Chondrocyte (in vitro differentiated cells): ENCODE data around the gene CEMP1. TPM values are rescaled to one million over a fixed set of nuclear protein-coding genes. Genes with fewer than 3 reads are reported as not detected.

Experiments
- DNase-seq: peaks from one replicate; pipeline ENCODE4 v3.0.0; 2021; ENCODE audit warnings: mixed read lengths, low spot score
- H3K27ac Mint-ChIP-seq: one replicate; pipeline ENCODE4 v1.8.0; 2021; ENCODE audit warnings: mild to moderate bottlenecking, moderate library complexity, mixed read lengths; ENCODE audit not compliant: unreplicated experiment
- H3K27me3 Mint-ChIP-seq: 2 replicates; pipeline ENCODE4 v1.8.0; 2021; ENCODE audit warnings: low read depth, mixed read lengths
- H3K36me3 Mint-ChIP-seq: 2 replicates; pipeline ENCODE4 v1.8.0; 2021; ENCODE audit warnings: low read depth, mixed read lengths
- H3K4me1 Mint-ChIP-seq: 2 replicates; pipeline ENCODE4 v1.8.0; 2021; ENCODE audit warnings: low read depth, mild to moderate bottlenecking, mixed read lengths
- H3K4me3 Mint-ChIP-seq: one replicate; pipeline ENCODE4 v1.8.0; 2021; ENCODE audit warnings: mild to moderate bottlenecking, moderate library complexity, mixed read lengths; ENCODE audit not compliant: unreplicated experiment
- H3K9me3 Mint-ChIP-seq: 2 replicates; pipeline ENCODE4 v1.8.0; 2021; ENCODE audit warnings: low read depth, mixed read lengths
- CTCF ChIP-seq: fragments of 200-600 bp; sonication (generic); IDR thresholded peaks from 2 replicates; pipeline ENCODE4 v1.5.0; 2021; ENCODE audit warnings: antibody characterized with exemption, mild to moderate bottlenecking, moderate library complexity
- total RNA-seq: library from RNA; stranded (reverse); gene quantifications from 3 replicates; pipeline ENCODE4 v1.2.1, GENCODE V29; 2021

Gene CEMP1
- total RNA-seq, 1 donor from 2014 or later = not detected

GRCh38 chr16:2532494-2533141 lies 1.4 kb upstream of the CEMP1 start:
- Mint-ChIP-seq H3K4me1 (peaks cover 28% of the 10 kb centered on the region), H3K27me3 (no peaks in the 10 kb centered on the region), H3K27ac (peak overlapping the region; percentile 97), H3K9me3 (no peaks in the 10 kb centered on the region), H3K4me3 (peak overlapping the region; percentile 91), H3K36me3 (no peaks in the 10 kb centered on the region)
- no peak for TF ChIP-seq CTCF
- DNase-seq = no peak

- Mint-ChIP-seq H3K36me3 (no peaks in the 10 kb centered on the region), H3K9me3 (no peaks in the 10 kb centered on the region), H3K4me1 (peaks cover 24% of the 10 kb centered on the region), H3K4me3 (peak overlapping the region; percentile 91), H3K27ac (peak overlapping the region; percentile 97), H3K27me3 (no peaks in the 10 kb centered on the region)
- TF ChIP-seq CTCF = no peak
- DNase-seq = peak; percentile 99
Observed at GRCh38 chr16:2531696-2532493, 687 bp upstream of the CEMP1 start.

GRCh38 chr16:2530629-2531318 lies 434 bp downstream of the CEMP1 start:
- H3K36me3 Mint-ChIP-seq = no peaks in the 10 kb centered on the region

GRCh38 chr16:2529961-2530628 lies 1.1 kb downstream of the CEMP1 start:
- Mint-ChIP-seq H3K27ac (peak overlapping the region; percentile 49), H3K27me3 (no peaks in the 10 kb centered on the region), H3K9me3 (no peaks in the 10 kb centered on the region), H3K4me1 (peaks cover 15% of the 10 kb centered on the region), H3K36me3 (no peaks in the 10 kb centered on the region), H3K4me3 (no peak overlapping the region)
- DNase-seq = no peak
- no peak for TF ChIP-seq CTCF

More at GRCh38 chr16:2530629-2531318, 434 bp downstream of the CEMP1 start:
- no peaks in the 10 kb centered on the region for H3K9me3 Mint-ChIP-seq
- H3K27ac Mint-ChIP-seq = peak overlapping the region; percentile 92
- H3K4me3 Mint-ChIP-seq = peak overlapping the region; percentile 91
- no peaks in the 10 kb centered on the region for H3K27me3 Mint-ChIP-seq
- TF ChIP-seq CTCF = no peak
- peaks cover 18% of the 10 kb centered on the region for H3K4me1 Mint-ChIP-seq
- no peak for DNase-seq
